GM12875 (cell line): ENCODE data around the gene PHACTR2.
"Not testable (repeated sequence)": the region's sequence is repeated elsewhere in the genome, so short reads cannot be mapped to it uniquely, and the experiment has no call there.

Experiments
- H3K4me3 ChIP-seq: one replicate; pipeline ENCODE4 v1.5.1; 2011; ENCODE audit warnings: low read depth, low read length, control low read depth
- TF ChIP-seq, protein P1 (sequence below): IDR thresholded peaks from 2 replicates; pipeline ENCODE4 v1.5.1; 2011; ENCODE audit warnings: low read depth, mild to moderate bottlenecking, control low read depth, inconsistent platforms, low read length, moderate library complexity, borderline replicate concordance; ENCODE audit not compliant: insufficient read depth

PHACTR2 gene

DNA sequence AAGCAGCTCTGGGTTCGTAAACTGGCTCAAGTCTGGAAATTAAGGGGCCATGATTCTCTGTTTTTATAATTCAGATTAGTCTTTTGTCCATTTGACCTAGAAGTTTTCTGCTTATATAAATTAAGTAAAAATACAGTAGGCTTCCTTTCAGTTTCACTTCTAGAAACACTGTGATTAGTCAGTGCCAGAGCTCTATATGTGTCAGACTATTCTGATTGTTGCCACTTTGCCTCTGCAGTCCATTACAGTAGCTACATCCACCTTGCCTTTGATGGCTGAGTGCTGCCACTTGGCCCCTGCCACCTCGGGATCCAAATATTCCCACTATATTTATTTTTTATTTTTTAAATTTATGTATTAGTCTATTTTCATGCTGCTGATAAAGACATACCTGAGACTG is 194.4 kb downstream of the PHACTR2 start:
- no peak overlapping the region for H3K4me3 ChIP-seq
- TF ChIP-seq, protein P1, sequence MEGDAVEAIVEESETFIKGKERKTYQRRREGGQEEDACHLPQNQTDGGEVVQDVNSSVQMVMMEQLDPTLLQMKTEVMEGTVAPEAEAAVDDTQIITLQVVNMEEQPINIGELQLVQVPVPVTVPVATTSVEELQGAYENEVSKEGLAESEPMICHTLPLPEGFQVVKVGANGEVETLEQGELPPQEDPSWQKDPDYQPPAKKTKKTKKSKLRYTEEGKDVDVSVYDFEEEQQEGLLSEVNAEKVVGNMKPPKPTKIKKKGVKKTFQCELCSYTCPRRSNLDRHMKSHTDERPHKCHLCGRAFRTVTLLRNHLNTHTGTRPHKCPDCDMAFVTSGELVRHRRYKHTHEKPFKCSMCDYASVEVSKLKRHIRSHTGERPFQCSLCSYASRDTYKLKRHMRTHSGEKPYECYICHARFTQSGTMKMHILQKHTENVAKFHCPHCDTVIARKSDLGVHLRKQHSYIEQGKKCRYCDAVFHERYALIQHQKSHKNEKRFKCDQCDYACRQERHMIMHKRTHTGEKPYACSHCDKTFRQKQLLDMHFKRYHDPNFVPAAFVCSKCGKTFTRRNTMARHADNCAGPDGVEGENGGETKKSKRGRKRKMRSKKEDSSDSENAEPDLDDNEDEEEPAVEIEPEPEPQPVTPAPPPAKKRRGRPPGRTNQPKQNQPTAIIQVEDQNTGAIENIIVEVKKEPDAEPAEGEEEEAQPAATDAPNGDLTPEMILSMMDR = no peak

DNA sequence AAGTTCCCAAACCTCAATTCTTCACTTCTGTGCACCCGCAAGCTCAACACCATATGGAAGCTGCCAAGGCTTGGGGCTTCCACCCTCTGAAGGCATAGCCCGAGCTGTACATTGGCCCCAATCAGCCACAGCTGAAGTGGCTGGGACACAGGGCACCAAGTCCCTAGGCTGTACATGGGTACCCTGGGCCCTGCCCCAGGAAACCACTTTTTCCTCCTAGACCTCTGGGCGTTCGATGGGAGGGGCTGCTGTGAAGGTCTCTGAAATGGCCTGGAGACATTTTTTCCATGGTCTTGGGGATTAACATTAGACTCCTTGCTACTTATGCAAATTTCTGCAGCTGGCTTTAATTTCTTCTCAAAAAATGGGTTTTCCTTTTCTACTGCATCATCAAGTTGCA is 195.8 kb downstream of the PHACTR2 start:
- not testable (repeated sequence) for H3K4me3 ChIP-seq

DNA sequence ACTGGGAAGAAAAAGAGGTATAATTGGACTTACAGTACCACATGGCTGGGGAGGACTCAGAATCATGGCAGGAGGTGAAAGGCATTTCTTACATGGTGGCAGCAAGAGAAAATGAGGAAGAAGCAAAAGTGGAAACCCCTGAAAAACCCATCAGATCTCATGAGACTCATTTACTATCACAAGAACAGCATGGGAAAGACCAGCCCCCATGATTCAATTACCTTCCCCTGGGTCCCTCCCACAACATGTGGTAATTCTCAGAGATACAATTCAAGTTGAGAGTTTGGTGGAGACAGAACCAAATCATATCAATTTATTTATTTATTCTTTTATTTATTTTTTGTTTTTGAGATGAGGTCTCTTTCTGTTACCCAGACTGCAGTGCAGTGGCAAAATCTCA is 196.7 kb downstream of the PHACTR2 start:
- not testable (repeated sequence) for H3K4me3 ChIP-seq

DNA sequence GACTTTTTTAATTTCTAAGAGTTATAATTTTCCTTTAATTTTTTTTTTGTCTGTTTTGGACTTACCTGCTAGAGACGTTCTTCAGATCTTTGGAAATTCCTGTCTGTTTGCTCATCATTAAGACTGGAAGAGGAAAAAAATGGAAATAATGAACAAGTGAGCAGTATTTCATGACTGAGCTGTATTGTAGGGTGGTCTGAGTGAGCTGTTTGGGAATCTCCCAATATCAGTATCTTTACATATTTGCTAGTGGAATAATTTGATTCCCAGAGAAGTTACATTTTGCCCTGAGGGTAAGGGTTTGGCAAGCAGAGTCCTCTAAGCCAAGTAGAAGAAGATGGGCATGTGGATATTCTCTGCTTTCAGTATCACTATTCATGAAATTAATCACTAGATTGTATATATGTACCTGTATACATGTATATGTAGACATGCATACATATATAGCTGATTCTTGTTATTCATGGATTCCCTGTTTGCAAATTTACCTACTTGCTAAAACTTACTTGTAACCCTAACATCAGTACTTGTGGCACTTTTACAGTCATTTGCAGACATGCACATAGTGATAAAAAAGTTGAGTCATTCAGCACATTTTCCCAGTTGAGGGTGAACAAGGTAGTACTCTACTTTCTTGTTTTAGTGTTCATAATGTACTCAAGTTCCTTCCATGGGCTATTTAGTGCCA is 200.0 kb downstream of the PHACTR2 start:
- H3K4me3 ChIP-seq = no peak overlapping the region
- TF ChIP-seq, protein P1 = no peak

DNA sequence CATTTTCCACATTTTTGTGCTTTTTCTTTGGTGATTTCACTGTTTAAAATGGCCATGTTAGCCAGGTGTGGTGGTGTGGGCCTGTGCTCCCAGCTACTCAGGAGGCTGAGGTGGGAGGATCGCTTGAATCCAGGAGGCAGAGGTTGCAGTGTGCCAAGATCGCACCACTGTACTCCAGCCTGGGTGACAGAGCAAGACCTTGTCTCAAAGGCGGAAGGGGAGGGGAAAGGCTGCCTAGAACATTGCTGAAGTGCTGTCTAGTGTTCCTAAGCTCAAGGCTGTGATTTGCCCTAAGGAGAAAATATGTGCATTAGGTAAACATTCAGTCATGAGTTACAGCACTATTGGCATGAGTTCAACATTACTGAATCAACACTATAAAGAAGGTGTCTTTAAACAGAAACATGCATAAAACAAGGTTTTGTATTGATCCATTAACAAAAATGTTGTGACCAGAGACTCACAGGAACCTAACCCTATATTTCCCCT is 200.6 kb downstream of the PHACTR2 start:
- H3K4me3 ChIP-seq = no peak overlapping the region
- TF ChIP-seq, protein P1 = no peak

DNA sequence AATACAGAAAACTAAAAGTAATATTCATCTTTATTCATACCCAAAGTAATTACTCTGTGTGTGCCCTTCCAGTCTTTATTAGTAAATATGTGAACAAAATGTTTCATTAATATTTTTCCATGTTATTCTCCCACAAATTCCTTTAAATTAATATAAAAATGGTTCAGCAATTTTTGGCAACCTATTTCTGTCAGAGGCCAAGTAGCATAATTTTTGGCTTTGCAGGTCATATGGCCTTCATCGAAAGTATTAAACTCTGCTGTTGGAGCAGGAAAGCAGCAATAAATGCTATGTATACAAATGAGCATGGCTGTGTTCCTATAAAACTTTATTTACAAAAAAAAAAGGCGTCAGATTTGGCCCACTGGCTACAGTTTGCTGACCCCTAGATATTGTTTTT is 202.6 kb downstream of the PHACTR2 start:
- H3K4me3 ChIP-seq = no peak overlapping the region
- TF ChIP-seq, protein P1 = no peak
